HepG2 (cell line): ENCODE results near the gene ZNF615. TPM values are rescaled to one million over a fixed set of nuclear protein-coding genes. Genes with fewer than 3 reads are reported as not detected.

Experiments used
- ATRX ChIP-seq: sonication (generic); formaldehyde crosslinking; IDR thresholded peaks from 2 replicates; pipeline ENCODE4 v1.4.0; 2020; ENCODE audit warnings: missing genetic modification reagents, borderline replicate concordance
- CAMTA2 ChIP-seq: sonication (generic); formaldehyde crosslinking; IDR thresholded peaks from 2 replicates; pipeline ENCODE4 v1.4.0; 2020; ENCODE audit warnings: mild to moderate bottlenecking, missing genetic modification reagents, borderline replicate concordance
- CBX5 ChIP-seq: sonication (generic); formaldehyde crosslinking; IDR thresholded peaks from 2 replicates; pipeline ENCODE4 v1.4.0; 2020; ENCODE audit warnings: missing genetic modification reagents, borderline replicate concordance
- GABPB1 ChIP-seq: IDR thresholded peaks from 2 replicates; pipeline ENCODE4 v1.6.1; 2016; ENCODE audit warnings: mild to moderate bottlenecking, missing genetic modification reagents, moderate library complexity, missing compliant biosample characterization
- IRX3 ChIP-seq: sonication (generic); formaldehyde crosslinking; IDR thresholded peaks from 2 replicates; pipeline ENCODE4 v1.8.1; 2023; ENCODE audit warnings: mild to moderate bottlenecking, low read depth, missing genetic modification reagents, borderline replicate concordance
- JUND ChIP-seq: sonication (generic); formaldehyde crosslinking; IDR thresholded peaks from 2 replicates; pipeline ENCODE4 v1.8.0; 2022; ENCODE audit warnings: mild to moderate bottlenecking, missing genetic modification reagents
- KDM6A ChIP-seq: IDR thresholded peaks from 2 replicates; pipeline ENCODE4 v1.6.1; 2016; ENCODE audit warnings: low read depth
- PCBP2 ChIP-seq: fragments of 200-400 bp; formaldehyde crosslinking; optimal IDR thresholded peaks from 2 replicates; pipeline ENCODE3; 2018; ENCODE audit warnings: low read length, low read depth; ENCODE audit not compliant: poor library complexity, severe bottlenecking
- PLSCR1 ChIP-seq: sonication (generic); formaldehyde crosslinking; IDR thresholded peaks from 2 replicates; pipeline ENCODE4 v1.5.0; 2020; ENCODE audit warnings: missing genetic modification reagents, mild to moderate bottlenecking, borderline replicate concordance
- PRPF4 ChIP-seq: fragments of 200-400 bp; formaldehyde crosslinking; IDR thresholded peaks from 2 replicates; pipeline ENCODE4 v1.6.1; 2016; ENCODE audit warnings: low read length, low read depth; ENCODE audit not compliant: poor library complexity, severe bottlenecking
- RAD21 ChIP-seq: fragments of 450-650 bp; formaldehyde crosslinking; IDR thresholded peaks from 2 replicates; pipeline ENCODE4 v1.5.0; 2020; ENCODE audit warnings: mild to moderate bottlenecking
- RFX3 ChIP-seq: IDR thresholded peaks from 2 replicates; pipeline ENCODE4 v1.6.1; 2016; ENCODE audit warnings: missing biosample characterization, missing genetic modification reagents
- RFXANK ChIP-seq: IDR thresholded peaks from 2 replicates; pipeline ENCODE4 v1.6.1; 2016
- TCF12 ChIP-seq, 2 experiments: fragments of 450-650 bp in 1 of 2; sonication (generic) in 1 of 2; formaldehyde crosslinking in 1 of 2; IDR thresholded peaks; 2 replicates each; pipeline versions ENCODE4 v1.6.1 to v1.8.0; 2017 to 2022; ENCODE audit warnings: antibody characterized with exemption in 1 of 2, mild to moderate bottlenecking in 1 of 2, missing genetic modification reagents in 1 of 2, moderate library complexity in 1 of 2
- TOPORS ChIP-seq: sonication (generic); formaldehyde crosslinking; IDR thresholded peaks from 2 replicates; pipeline ENCODE4 v1.8.0; 2023; ENCODE audit warnings: mild to moderate bottlenecking, missing genetic modification reagents
- U2AF1 ChIP-seq: fragments of 200-400 bp; formaldehyde crosslinking; optimal IDR thresholded peaks from 2 replicates; pipeline ENCODE3; 2017; ENCODE audit warnings: mild to moderate bottlenecking, low read depth, low read length
- ZFP37 ChIP-seq: sonication (generic); formaldehyde crosslinking; IDR thresholded peaks from 2 replicates; pipeline ENCODE4 v1.4.0; 2020; ENCODE audit warnings: missing genetic modification reagents, borderline replicate concordance
- ZNF101 ChIP-seq: sonication (generic); formaldehyde crosslinking; IDR thresholded peaks from 2 replicates; pipeline ENCODE4 v1.4.0; 2020; ENCODE audit warnings: mild to moderate bottlenecking, low read depth, missing genetic modification reagents, borderline replicate concordance
- ZNF609 ChIP-seq: sonication (generic); formaldehyde crosslinking; IDR thresholded peaks from 2 replicates; pipeline ENCODE4 v1.4.0; 2020; ENCODE audit warnings: mild to moderate bottlenecking, missing genetic modification reagents, borderline replicate concordance
- ZNF616 ChIP-seq: sonication (generic); formaldehyde crosslinking; IDR thresholded peaks from 2 replicates; pipeline ENCODE4 v1.5.0; 2020; ENCODE audit warnings: low read depth, mild to moderate bottlenecking, missing genetic modification reagents
- ZNF776 ChIP-seq: sonication (generic); formaldehyde crosslinking; IDR thresholded peaks from 2 replicates; pipeline ENCODE4 v1.4.0; 2020; ENCODE audit warnings: mild to moderate bottlenecking, missing genetic modification reagents
- ZNF784 ChIP-seq: sonication (generic); formaldehyde crosslinking; IDR thresholded peaks from 2 replicates; pipeline ENCODE4 v1.5.1; 2020; ENCODE audit warnings: missing genetic modification reagents, mild to moderate bottlenecking, borderline replicate concordance
- ZNF883 ChIP-seq: sonication (generic); formaldehyde crosslinking; IDR thresholded peaks from 2 replicates; pipeline ENCODE4 v1.5.1; 2020; ENCODE audit warnings: mild to moderate bottlenecking, missing genetic modification reagents; ENCODE audit errors: not compliant biosample characterization
- polyA plus RNA-seq, 8 experiments: library from polyadenylated mRNA; depleted of rRNA in 3 of 8; stranded (reverse) in 7 of 8; unstranded in 1 of 8; fragments of >200 nt; fragmentation: Illumina TruSeq in 4 of 8; extraction: Trizol in 4 of 8; gene quantifications; 2 replicates each; pipeline versions ENCODE4 v1.2.1 to v1.2.3, GENCODE V29; 2011 to 2016; ENCODE audit warnings: low read depth in 4 of 8, missing spikeins in 1 of 8, mixed read lengths in 1 of 8; ENCODE audit not compliant: insufficient read depth in 1 of 8
- total RNA-seq, 5 experiments: library from RNA; depleted of rRNA; stranded (reverse); fragments of >200 nt; fragmentation: Illumina TruSeq; extraction: Trizol; gene quantifications; 2 replicates each; pipeline ENCODE4 v1.2.3, GENCODE V29; 2016; ENCODE audit warnings: low read depth in 1 of 5

The ZNF615 gene
- total and polyA plus RNA-seq, 2 of the 13 experiments (the other 11 are each of a cell fraction or from before 2014, with no cell fraction given), result 5.2 to 7.8 TPM

- TF ChIP-seq PLSCR1 (CRISPR knock-in tag) (no peak), RFX3 (CRISPR knock-in tag) (no peak), RAD21 (peak; percentile 34; the same call in 1 of the 2 replicates), IRX3 (CRISPR knock-in tag) (no peak), TCF12 (IDR thresholded peaks at IDR 0.05) (no peak), TCF12 (CRISPR knock-in tag; IDR thresholded peaks at IDR 0.05) (no peak), U2AF1 (no peak), JUND (CRISPR knock-in tag) (no peak), PCBP2 (no peak), ZNF776 (CRISPR knock-in tag) (no peak), ATRX (no peak), ZNF883 (CRISPR knock-in tag) (peak; percentile 47), TOPORS (CRISPR knock-in tag) (no peak), ZNF784 (CRISPR knock-in tag) (no peak; the same call in 1 of the 2 replicates), GABPB1 (CRISPR knock-in tag) (peak; percentile 84), KDM6A (CRISPR knock-in tag) (no peak), ZNF609 (CRISPR knock-in tag) (no peak), CBX5 (CRISPR knock-in tag) (peak; percentile 87; the same call in 1 of the 2 replicates), ZNF101 (CRISPR knock-in tag) (no peak), PRPF4 (no peak), ZNF616 (no peak), ZFP37 (no peak), CAMTA2 (CRISPR knock-in tag) (no peak), RFXANK (CRISPR knock-in tag) (peak; percentile 75; the same call in 1 of the 2 replicates)
Observed at GRCh38 chr19:51986309-51987291, 21.4 kb downstream of the ZNF615 start, which contains the start of gene ZNF350 (continued).
